Natural killer cell (primary cell): Measurements from ENCODE around the gene QRICH1. TPM values are rescaled to one million over a fixed set of nuclear protein-coding genes. Genes with fewer than 3 reads are reported as not detected.

Source experiments
- ATAC-seq, 3 donors: fragments of 150-1000 bp in 2 of 3; fragments of 200-7000 bp in 1 of 3; cut with Tn5 transposase; 1 replicate in 1 of 3; 2 replicates in 2 of 3; pipeline ENCODE4 v1.10.0; 2021; ENCODE audit warnings: mild to moderate bottlenecking in 2 of 3, moderate library complexity in 2 of 3
- DNase-seq, 2 donors: peaks; one replicate each; pipeline versions ENCODE4 v3.0.0 to v3.0.0-alpha.2; 2013 to 2021; ENCODE audit warnings: mixed read lengths in 1 of 2
- H3K27ac ChIP-seq: one replicate; pipeline ENCODE4 v1.5.1; 2013; ENCODE audit warnings: mild to moderate bottlenecking, low read length
- H3K27me3 ChIP-seq: one replicate; pipeline ENCODE4 v1.6.1; 2013; ENCODE audit warnings: low read length; ENCODE audit not compliant: control insufficient read depth, insufficient read depth
- H3K36me3 ChIP-seq: one replicate; pipeline ENCODE4 v1.6.1; 2013; ENCODE audit warnings: low read length; ENCODE audit not compliant: control insufficient read depth, insufficient read depth
- H3K4me1 ChIP-seq: one replicate; pipeline ENCODE4 v1.6.1; 2013; ENCODE audit warnings: low read length; ENCODE audit not compliant: control insufficient read depth, insufficient read depth
- H3K4me3 ChIP-seq: one replicate; pipeline ENCODE4 v1.5.1; 2013; ENCODE audit warnings: low read length
- H3K9me3 ChIP-seq: one replicate; pipeline ENCODE4 v1.6.1; 2013; ENCODE audit warnings: low read length; ENCODE audit not compliant: control insufficient read depth, insufficient read depth
- H3K27ac Mint-ChIP-seq, 2 donors: one replicate each; pipeline ENCODE4 v1.8.0; 2022; ENCODE audit warnings: mild to moderate bottlenecking in 2 of 2, mixed read lengths in 2 of 2, moderate library complexity in 1 of 2
- H3K27me3 Mint-ChIP-seq, 2 donors: one replicate each; pipeline ENCODE4 v1.8.0; 2022; ENCODE audit warnings: low read depth in 2 of 2, mixed read lengths in 2 of 2
- H3K36me3 Mint-ChIP-seq: one replicate; pipeline ENCODE4 v1.8.0; 2022; ENCODE audit warnings: mixed read lengths
- H3K4me1 Mint-ChIP-seq, 2 donors: one replicate each; pipeline ENCODE4 v1.8.0; 2022; ENCODE audit warnings: mixed read lengths in 2 of 2
- H3K4me3 Mint-ChIP-seq: one replicate; pipeline ENCODE4 v1.8.0; 2022; ENCODE audit warnings: mild to moderate bottlenecking, moderate library complexity, mixed read lengths
- H3K9me3 Mint-ChIP-seq, 2 donors: one replicate each; pipeline ENCODE4 v1.8.0; 2022; ENCODE audit warnings: mixed read lengths in 2 of 2
- WGBS: methylation state at CpG from one replicate; pipeline ENCODE4 v1.1.7; 2013; ENCODE audit warnings: missing lambda C conversion rate; ENCODE audit not compliant: insufficient coverage; 5-methylcytosine and 5-hydroxymethylcytosine counted together
- intact Hi-C: fragments of 100-400 bp; cut with micrococcal nuclease; formaldehyde crosslinking; loops from one replicate; pipeline ENCODE4 v1.14.2; 2022
- total RNA-seq, 4 donors: library from RNA; stranded (reverse); fragments of 120-200 nt in 1 of 4; gene quantifications; one replicate each; pipeline versions ENCODE4 v1.2.3 to v1.2.4, GENCODE V29; 2013 to 2022
- TF ChIP-seq, protein P1 (sequence below): fragments of 200-600 bp; IDR thresholded peaks from one replicate; pipeline ENCODE4 v1.8.0; 2022; ENCODE audit warnings: antibody characterized with exemption

The QRICH1 gene
- total RNA-seq, 3 donors from 2014 or later (not counting 1 experiment from before 2014, with no cell fraction given), result 220 to 230 (median 227) TPM

- peak; percentile 45 to 62 (median 49) for ATAC-seq
- Mint-ChIP-seq H3K27ac (peak overlapping the region; percentile 98 to 99), H3K36me3 (no peaks in the 10 kb centered on the region), H3K9me3 (no peaks in the 10 kb centered on the region), H3K4me3 (peak overlapping the region; percentile 100), H3K4me1 (peaks cover 21 to 25% of the 10 kb centered on the region in 2 donors), H3K27me3 (no peaks in the 10 kb centered on the region)
- 19% methylated on average over 41 of the region's 41 CpGs for WGBS
- Histone ChIP-seq H3K36me3 (peaks cover 15% of the 10 kb centered on the region), H3K27ac (peak overlapping the region; percentile 95), H3K27me3 (no peaks in the 10 kb centered on the region), H3K9me3 (no peaks in the 10 kb centered on the region), H3K4me3 (peak overlapping the region; percentile 96), H3K4me1 (peaks cover 20% of the 10 kb centered on the region)
- intact Hi-C loops, result loop anchor here (1.0 to 5.0 kb wide), 4 partner anchors 13 to 91 kb away; partner anchors contain the start of genes ARIH2, P4HTM and QRICH1
- TF ChIP-seq, protein P1, sequence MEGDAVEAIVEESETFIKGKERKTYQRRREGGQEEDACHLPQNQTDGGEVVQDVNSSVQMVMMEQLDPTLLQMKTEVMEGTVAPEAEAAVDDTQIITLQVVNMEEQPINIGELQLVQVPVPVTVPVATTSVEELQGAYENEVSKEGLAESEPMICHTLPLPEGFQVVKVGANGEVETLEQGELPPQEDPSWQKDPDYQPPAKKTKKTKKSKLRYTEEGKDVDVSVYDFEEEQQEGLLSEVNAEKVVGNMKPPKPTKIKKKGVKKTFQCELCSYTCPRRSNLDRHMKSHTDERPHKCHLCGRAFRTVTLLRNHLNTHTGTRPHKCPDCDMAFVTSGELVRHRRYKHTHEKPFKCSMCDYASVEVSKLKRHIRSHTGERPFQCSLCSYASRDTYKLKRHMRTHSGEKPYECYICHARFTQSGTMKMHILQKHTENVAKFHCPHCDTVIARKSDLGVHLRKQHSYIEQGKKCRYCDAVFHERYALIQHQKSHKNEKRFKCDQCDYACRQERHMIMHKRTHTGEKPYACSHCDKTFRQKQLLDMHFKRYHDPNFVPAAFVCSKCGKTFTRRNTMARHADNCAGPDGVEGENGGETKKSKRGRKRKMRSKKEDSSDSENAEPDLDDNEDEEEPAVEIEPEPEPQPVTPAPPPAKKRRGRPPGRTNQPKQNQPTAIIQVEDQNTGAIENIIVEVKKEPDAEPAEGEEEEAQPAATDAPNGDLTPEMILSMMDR, result no peak
- peak; percentile 70 to 90 for DNase-seq
These were observed 85.9 kb downstream of the QRICH1 start for GRCh38 chr3:49007771-49008528.

DNA sequence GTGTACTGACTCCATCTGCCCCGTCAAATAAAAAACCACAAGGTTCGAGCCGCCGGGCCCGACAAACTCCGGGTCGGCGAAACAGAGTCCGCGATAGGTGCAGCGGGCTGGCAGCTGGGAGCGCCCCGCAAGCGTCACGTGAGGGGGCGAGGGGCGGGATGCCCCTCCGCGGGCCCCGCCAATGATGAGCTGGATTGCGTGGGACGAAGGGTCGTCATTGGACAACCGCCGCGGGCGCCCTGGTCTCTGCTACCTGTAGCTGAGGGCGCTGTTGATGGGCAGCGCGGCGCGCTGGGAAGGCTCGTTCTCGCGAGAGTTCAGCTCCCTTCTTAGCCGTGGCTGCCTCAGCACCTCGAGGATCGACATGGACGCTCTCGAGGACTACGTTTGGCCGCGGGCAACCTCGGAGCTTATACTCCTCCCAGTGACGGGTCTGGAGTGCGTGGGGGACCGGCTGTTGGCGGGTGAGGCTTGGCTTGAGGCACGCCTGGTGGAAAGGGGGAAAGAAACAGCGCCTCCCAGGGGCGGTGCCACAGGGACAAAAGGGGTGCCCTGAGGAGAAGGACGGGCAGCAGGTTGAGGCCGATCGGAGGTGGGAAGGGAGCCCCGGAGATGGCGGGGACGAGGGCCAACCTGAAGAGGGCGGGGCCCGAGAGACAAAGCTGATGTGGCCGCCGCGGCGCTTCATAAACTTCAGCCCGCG, 86.7 kb downstream of the QRICH1 start, which contains the start of gene WDR6:
WDR6 (plus strand) TSS at position 324 of the 703 bp plus-strand sequence; CDS start at position 365, 41 bp downstream.
- Mint-ChIP-seq H3K27me3 (no peaks in the 10 kb centered on the region), H3K36me3 (no peaks in the 10 kb centered on the region), H3K4me3 (peak within 1 kb of the TSS; percentile 100), H3K4me1 (peaks cover 21 to 24% of the 10 kb centered on the region in 2 donors), H3K9me3 (no peaks in the 10 kb centered on the region), H3K27ac (peak within 1 kb of the TSS; percentile 98 to 99)
- TF ChIP-seq, protein P1, result peak; percentile 44
- no peaks in the 10 kb centered on the region for H3K9me3 ChIP-seq
- intact Hi-C loops, result loop anchor here (1.0 to 5.0 kb wide), 4 partner anchors 14 to 90 kb away; partner anchors contain the start of genes ARIH2, P4HTM and QRICH1
- H3K27me3 ChIP-seq, result no peaks in the 10 kb centered on the region
- peak within 1 kb of the TSS; percentile 95 for H3K27ac ChIP-seq
- peak; percentile 94 to 99 for DNase-seq
- H3K4me1 ChIP-seq, result peaks cover 20% of the 10 kb centered on the region
- peak within 1 kb of the TSS; percentile 96 for H3K4me3 ChIP-seq
- WGBS, result under 1% methylated on average over 65 of the region's 65 CpGs
- ATAC-seq, result peak; percentile 91 to 98 (median 94)
- peaks cover 8% of the 10 kb centered on the region for H3K36me3 ChIP-seq

- H3K4me1 Mint-ChIP-seq, result peaks cover 21 to 24% of the 10 kb centered on the region in 2 donors
- intact Hi-C loops, result loop anchor here (1.0 to 5.0 kb wide), 4 partner anchors 15 to 89 kb away; partner anchors contain the start of genes ARIH2, P4HTM and QRICH1
- TF ChIP-seq, protein P1, result no peak
- ATAC-seq (no peak), DNase-seq (peak; percentile 39 to 48)
- H3K36me3 Mint-ChIP-seq, result no peaks in the 10 kb centered on the region
- peak overlapping the region; percentile 98 to 99 for H3K27ac Mint-ChIP-seq
- H3K27me3 Mint-ChIP-seq, result no peaks in the 10 kb centered on the region
- peaks cover 20% of the 10 kb centered on the region for H3K4me1 ChIP-seq
- H3K4me3 ChIP-seq, result peak overlapping the region; percentile 96
- H3K27me3 ChIP-seq, result no peaks in the 10 kb centered on the region
- WGBS, result 2% methylated on average over 32 of the region's 32 CpGs
- no peaks in the 10 kb centered on the region for H3K9me3 ChIP-seq
- peaks cover 2% of the 10 kb centered on the region for H3K36me3 ChIP-seq
- peak overlapping the region; percentile 95 for H3K27ac ChIP-seq
- no peaks in the 10 kb centered on the region for H3K9me3 Mint-ChIP-seq
- peak overlapping the region; percentile 100 for H3K4me3 Mint-ChIP-seq
These were observed 87.3 kb downstream of the QRICH1 start for GRCh38 chr3:49006408-49007067.
